Natural killer cell (primary cell): ENCODE results near the gene ATP7B. TPM values are rescaled to one million over a fixed set of nuclear protein-coding genes. Genes with fewer than 3 reads are reported as not detected.

Source experiments
- ATAC-seq, 3 donors: fragments of 150-1000 bp in 2 of 3; fragments of 200-7000 bp in 1 of 3; cut with Tn5 transposase; 1 replicate in 1 of 3; 2 replicates in 2 of 3; pipeline ENCODE4 v1.10.0; 2021; ENCODE audit warnings: mild to moderate bottlenecking in 2 of 3, moderate library complexity in 2 of 3
- DNase-seq, 2 donors: peaks; one replicate each; pipeline versions ENCODE4 v3.0.0 to v3.0.0-alpha.2; 2013 to 2021; ENCODE audit warnings: mixed read lengths in 1 of 2
- H3K27ac ChIP-seq: one replicate; pipeline ENCODE4 v1.5.1; 2013; ENCODE audit warnings: mild to moderate bottlenecking, low read length
- H3K27me3 ChIP-seq: one replicate; pipeline ENCODE4 v1.6.1; 2013; ENCODE audit warnings: low read length; ENCODE audit not compliant: control insufficient read depth, insufficient read depth
- H3K36me3 ChIP-seq: one replicate; pipeline ENCODE4 v1.6.1; 2013; ENCODE audit warnings: low read length; ENCODE audit not compliant: control insufficient read depth, insufficient read depth
- H3K4me1 ChIP-seq: one replicate; pipeline ENCODE4 v1.6.1; 2013; ENCODE audit warnings: low read length; ENCODE audit not compliant: control insufficient read depth, insufficient read depth
- H3K4me3 ChIP-seq: one replicate; pipeline ENCODE4 v1.5.1; 2013; ENCODE audit warnings: low read length
- H3K9me3 ChIP-seq: one replicate; pipeline ENCODE4 v1.6.1; 2013; ENCODE audit warnings: low read length; ENCODE audit not compliant: control insufficient read depth, insufficient read depth
- H3K27ac Mint-ChIP-seq, 2 donors: one replicate each; pipeline ENCODE4 v1.8.0; 2022; ENCODE audit warnings: mild to moderate bottlenecking in 2 of 2, mixed read lengths in 2 of 2, moderate library complexity in 1 of 2
- H3K27me3 Mint-ChIP-seq, 2 donors: one replicate each; pipeline ENCODE4 v1.8.0; 2022; ENCODE audit warnings: low read depth in 2 of 2, mixed read lengths in 2 of 2
- H3K36me3 Mint-ChIP-seq: one replicate; pipeline ENCODE4 v1.8.0; 2022; ENCODE audit warnings: mixed read lengths
- H3K4me1 Mint-ChIP-seq, 2 donors: one replicate each; pipeline ENCODE4 v1.8.0; 2022; ENCODE audit warnings: mixed read lengths in 2 of 2
- H3K4me3 Mint-ChIP-seq: one replicate; pipeline ENCODE4 v1.8.0; 2022; ENCODE audit warnings: mild to moderate bottlenecking, moderate library complexity, mixed read lengths
- H3K9me3 Mint-ChIP-seq, 2 donors: one replicate each; pipeline ENCODE4 v1.8.0; 2022; ENCODE audit warnings: mixed read lengths in 2 of 2
- CTCF ChIP-seq: fragments of 200-600 bp; IDR thresholded peaks from one replicate; pipeline ENCODE4 v1.8.0; 2022; ENCODE audit warnings: antibody characterized with exemption
- WGBS: methylation state at CpG from one replicate; pipeline ENCODE4 v1.1.7; 2013; ENCODE audit warnings: missing lambda C conversion rate; ENCODE audit not compliant: insufficient coverage; 5-methylcytosine and 5-hydroxymethylcytosine counted together
- intact Hi-C: fragments of 100-400 bp; cut with micrococcal nuclease; formaldehyde crosslinking; loops from one replicate; pipeline ENCODE4 v1.14.2; 2022
- total RNA-seq, 4 donors: library from RNA; stranded (reverse); fragments of 120-200 nt in 1 of 4; gene quantifications; one replicate each; pipeline versions ENCODE4 v1.2.3 to v1.2.4, GENCODE V29; 2013 to 2022

Gene ATP7B
- total RNA-seq, 3 donors from 2014 or later (not counting 1 experiment from before 2014, with no cell fraction given), result 0.45 to 0.64 (median 0.58) TPM

DNA sequence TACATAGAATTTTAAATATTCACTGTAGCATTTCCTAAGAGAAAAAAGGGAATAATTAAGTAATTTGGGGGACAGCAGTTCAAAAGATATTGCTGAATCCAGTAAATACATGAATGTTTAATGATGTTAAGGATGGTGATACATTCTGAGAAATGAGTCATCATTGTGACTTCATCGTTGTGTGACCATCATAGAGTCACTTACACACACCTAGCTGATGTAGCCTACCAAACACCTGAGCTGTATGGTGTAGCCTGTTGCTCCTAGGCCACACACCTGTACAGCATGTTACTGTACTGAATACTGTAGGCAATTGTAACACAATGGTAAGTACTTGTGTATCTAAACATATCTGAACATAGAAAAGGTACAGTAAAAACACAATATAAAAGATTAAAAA lies 34.8 kb downstream of the ATP7B start:
- Mint-ChIP-seq H3K36me3 (no peaks in the 10 kb centered on the region), H3K9me3 (no peaks in the 10 kb centered on the region), H3K4me1 (peaks cover 0 to 7% of the 10 kb centered on the region in 2 donors), H3K27ac (no peak overlapping the region), H3K27me3 (peaks cover 0 to 3% of the 10 kb centered on the region in 2 donors), H3K4me3 (no peak overlapping the region)
- Histone ChIP-seq H3K36me3 (no peaks in the 10 kb centered on the region), H3K4me1 (peaks cover 8% of the 10 kb centered on the region), H3K27ac (no peak overlapping the region), H3K9me3 (no peaks in the 10 kb centered on the region), H3K27me3 (no peaks in the 10 kb centered on the region), H3K4me3 (no peak overlapping the region)
- WGBS, result 40% methylated on average over 1 of the region's 1 CpG
- no peak for DNase-seq
- no peak for ATAC-seq
- intact Hi-C loops, result no loop called here
- TF ChIP-seq CTCF, result no peak

DNA sequence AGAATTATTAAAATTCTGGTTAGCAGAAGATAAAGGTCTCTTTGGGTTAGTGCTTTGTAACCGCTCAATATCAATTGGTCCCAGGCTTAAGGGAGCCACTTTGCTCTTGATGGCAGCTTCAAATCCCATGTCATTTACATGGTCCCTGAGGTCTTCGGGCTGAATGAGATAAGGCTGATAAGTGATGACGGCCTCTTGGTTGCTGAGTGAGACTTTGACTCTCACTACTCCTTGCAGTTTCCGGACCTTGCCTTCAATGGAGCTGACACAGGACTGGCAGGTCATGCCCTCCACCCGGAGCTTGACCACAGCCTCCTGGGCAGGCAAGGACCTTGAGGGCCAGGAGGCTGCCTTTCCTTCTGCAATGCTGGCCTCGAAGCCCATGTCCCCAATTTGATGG lies 36.8 kb downstream of the ATP7B start:
- H3K27ac Mint-ChIP-seq, result no peak overlapping the region
- Histone ChIP-seq H3K27ac (no peak overlapping the region), H3K36me3 (no peaks in the 10 kb centered on the region), H3K4me1 (peaks cover 8% of the 10 kb centered on the region), H3K27me3 (no peaks in the 10 kb centered on the region), H3K9me3 (no peaks in the 10 kb centered on the region), H3K4me3 (no peak overlapping the region)
- DNase-seq, result no peak
- no peaks in the 10 kb centered on the region for H3K36me3 Mint-ChIP-seq
- WGBS, result 93% methylated on average over 6 of the region's 6 CpGs
- peaks cover 0 to 11% of the 10 kb centered on the region in 2 donors for H3K4me1 Mint-ChIP-seq
- intact Hi-C loops, result no loop called here
- no peak for ATAC-seq
- no peaks in the 10 kb centered on the region for H3K9me3 Mint-ChIP-seq
- peaks cover 0 to 3% of the 10 kb centered on the region in 2 donors for H3K27me3 Mint-ChIP-seq
- H3K4me3 Mint-ChIP-seq, result no peak overlapping the region
- TF ChIP-seq CTCF, result no peak

- WGBS, result 76% methylated on average over 13 of the region's 15 CpGs
- H3K4me3 ChIP-seq, result no peak overlapping the region
- DNase-seq (no peak), ATAC-seq (no peak)
- Mint-ChIP-seq H3K9me3 (no peaks in the 10 kb centered on the region), H3K4me3 (no peak overlapping the region), H3K27me3 (peaks cover 0 to 3% of the 10 kb centered on the region in 2 donors), H3K36me3 (no peaks in the 10 kb centered on the region), H3K27ac (no peak overlapping the region), H3K4me1 (peaks cover 0 to 17% of the 10 kb centered on the region in 2 donors)
- no peak overlapping the region for H3K27ac ChIP-seq
- H3K4me1 ChIP-seq, result peaks cover 8% of the 10 kb centered on the region
- no peaks in the 10 kb centered on the region for H3K27me3 ChIP-seq
- intact Hi-C loops, result no loop called here
- no peaks in the 10 kb centered on the region for H3K36me3 ChIP-seq
- TF ChIP-seq CTCF, result no peak
- H3K9me3 ChIP-seq, result no peaks in the 10 kb centered on the region
These were observed 39.5 kb downstream of the ATP7B start for GRCh38 chr13:51971520-51972426.
